NCI-H1092 (cell line): Measurements from ENCODE around the gene CTXND1.

Source experiments
- DNase-seq: peaks from one replicate; lab custom pipeline; 2025; lab: John Stamatoyannopoulos, UW

The CTXND1 gene

DNA sequence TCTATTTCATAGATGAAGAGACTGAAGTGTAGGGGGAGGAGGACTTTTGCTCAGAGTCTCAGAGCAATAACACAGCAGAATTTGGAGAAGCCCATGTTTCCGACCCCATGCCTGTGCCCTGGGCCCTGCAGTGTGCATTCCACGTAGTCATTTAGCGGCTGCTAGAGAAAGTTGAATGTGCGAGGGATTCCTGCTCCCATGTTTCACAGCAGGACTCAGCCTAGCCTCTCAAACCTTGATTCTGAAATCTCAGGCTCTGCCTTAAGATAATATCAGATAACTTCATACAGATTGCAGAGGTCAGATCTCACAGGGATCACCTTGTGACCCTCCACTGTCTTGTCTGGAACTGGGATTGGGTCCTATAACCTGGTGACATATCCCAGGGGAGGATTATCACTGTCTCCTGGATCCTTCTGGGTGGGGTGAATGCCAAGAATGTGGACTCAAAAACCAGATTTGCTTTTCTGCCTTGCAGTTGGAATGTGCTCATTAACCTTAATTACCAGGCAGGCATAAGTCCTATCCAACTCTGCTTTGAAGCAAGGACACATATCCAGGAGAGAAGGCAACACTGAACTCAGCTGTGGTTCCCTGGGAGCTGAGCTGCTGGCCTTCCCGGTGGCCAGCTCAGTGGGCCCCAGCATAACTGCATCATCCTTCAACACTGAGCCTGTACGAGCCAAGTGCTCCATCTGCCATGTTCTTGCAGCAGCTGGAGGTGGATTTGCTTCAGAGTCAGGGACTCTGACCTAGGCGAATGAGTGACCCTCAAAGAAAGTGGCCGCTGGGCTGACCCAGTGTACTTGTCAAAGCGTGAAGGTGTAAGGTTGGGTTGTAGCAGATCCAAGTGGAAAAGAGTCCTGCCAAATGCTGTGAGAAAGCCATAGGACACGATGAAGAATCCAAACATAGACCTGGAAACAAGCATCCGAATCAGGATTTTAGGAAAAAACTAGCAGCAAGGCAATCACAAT lies 43.0 kb downstream of the CTXND1 start:
- DNase-seq: no peak

GRCh38 chr15:80207887-80208286 lies 44.1 kb downstream of the CTXND1 start:
- DNase-seq: no peak

DNA sequence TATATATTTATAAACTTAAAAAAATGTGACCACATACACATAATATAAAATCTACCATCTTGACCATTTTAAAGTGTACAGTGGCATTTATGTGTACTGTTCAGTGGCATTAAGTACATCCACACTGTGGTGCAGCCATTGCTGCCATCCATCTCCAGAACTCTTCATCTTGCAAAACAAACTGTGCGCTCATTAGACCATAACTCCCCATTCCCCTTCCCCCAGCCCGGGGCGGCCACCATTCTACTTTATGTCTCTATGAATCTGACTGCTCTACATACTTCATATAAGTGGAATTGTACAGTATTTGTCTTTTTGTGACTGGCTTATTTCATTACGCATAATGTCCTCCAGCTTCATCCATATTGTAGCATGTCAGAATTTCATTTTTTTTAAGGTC lies 47.8 kb downstream of the CTXND1 start:
- no peak for DNase-seq

GRCh38 chr15:80203361-80203885 lies 48.6 kb downstream of the CTXND1 start:
- DNase-seq: no peak

GRCh38 chr15:80202641-80203360 lies 49.2 kb downstream of the CTXND1 start:
- DNase-seq: no peak

DNA sequence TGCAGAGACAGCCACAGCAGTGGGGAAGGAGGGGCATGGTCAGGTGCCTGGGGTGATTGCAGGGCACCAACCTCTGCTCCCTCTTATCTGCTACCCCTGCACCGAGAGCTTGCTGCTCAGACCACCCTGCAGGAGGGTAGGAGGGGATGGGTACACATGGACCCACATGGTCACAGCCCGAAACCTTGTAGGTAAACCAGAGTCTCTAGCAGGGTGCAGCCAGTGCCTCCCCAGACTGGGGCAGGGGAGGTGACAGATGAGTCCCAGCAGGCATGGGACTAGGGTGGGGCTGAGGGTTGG lies 50.0 kb downstream of the CTXND1 start:
- DNase-seq: no peak

DNA sequence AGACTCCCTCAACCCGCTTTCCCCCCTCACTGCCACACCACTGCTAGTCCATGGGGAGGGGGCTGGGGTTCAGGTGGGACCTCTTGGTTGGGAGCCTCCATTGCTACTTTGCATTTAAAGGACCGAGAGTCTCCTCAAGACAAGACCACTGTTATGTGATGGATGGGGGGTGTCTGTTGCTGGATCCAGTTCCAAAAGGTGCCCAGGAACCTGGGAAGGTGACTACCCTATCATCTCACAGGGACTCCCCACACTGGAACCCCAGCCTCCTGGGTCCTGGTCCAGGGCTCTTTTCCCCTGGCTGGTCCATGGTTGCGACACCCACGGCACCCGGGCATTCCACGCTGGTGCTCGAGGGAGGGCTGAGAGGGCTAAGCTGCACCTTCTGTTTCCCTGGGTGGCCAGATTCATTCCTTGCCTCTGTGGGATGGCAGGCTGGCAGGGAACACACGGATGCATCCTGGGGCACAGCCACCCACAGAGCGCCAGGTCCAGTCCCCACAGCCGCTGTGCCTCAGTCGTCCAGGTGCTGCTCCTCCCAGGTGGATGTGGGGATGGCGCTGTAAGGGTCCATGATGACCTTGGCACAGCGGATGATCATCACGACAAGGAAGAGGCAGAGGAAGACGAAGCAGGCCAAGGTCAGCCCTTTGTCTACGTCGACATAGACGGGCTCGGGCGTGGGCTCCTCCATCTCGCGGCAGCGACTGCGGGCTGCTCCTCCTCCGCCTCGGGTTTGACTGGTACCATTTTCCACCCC lies 50.6 kb downstream of the CTXND1 start:
- no peak for DNase-seq

DNA sequence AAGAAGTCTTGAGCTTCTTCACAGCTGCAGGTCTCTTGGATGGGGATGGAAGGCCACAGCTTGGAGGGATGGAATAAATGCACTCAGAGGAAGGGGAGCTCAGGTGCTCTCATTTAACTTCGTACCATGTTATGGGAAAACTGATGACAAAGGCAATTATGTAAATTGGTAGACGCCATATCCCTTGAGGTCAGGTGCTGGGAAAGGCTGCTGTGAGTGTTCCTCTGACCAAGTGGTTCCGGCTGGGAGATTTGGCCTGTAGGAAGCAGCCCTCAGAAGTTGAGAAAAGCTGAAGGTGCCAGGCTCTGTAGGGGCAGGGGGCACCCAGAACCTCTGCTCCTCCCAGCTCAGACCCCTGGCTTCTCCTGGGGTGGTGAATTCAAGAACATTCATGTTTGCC lies 52.1 kb downstream of the CTXND1 start:
- no peak for DNase-seq

GRCh38 chr15:80199366-80199765 lies 52.6 kb downstream of the CTXND1 start:
- no peak for DNase-seq

GRCh38 chr15:80194914-80195313 lies 57.1 kb downstream of the CTXND1 start:
- no peak for DNase-seq

- no peak for DNase-seq
These were observed 57.8 kb downstream of the CTXND1 start for GRCh38 chr15:80194186-80194585.

DNA sequence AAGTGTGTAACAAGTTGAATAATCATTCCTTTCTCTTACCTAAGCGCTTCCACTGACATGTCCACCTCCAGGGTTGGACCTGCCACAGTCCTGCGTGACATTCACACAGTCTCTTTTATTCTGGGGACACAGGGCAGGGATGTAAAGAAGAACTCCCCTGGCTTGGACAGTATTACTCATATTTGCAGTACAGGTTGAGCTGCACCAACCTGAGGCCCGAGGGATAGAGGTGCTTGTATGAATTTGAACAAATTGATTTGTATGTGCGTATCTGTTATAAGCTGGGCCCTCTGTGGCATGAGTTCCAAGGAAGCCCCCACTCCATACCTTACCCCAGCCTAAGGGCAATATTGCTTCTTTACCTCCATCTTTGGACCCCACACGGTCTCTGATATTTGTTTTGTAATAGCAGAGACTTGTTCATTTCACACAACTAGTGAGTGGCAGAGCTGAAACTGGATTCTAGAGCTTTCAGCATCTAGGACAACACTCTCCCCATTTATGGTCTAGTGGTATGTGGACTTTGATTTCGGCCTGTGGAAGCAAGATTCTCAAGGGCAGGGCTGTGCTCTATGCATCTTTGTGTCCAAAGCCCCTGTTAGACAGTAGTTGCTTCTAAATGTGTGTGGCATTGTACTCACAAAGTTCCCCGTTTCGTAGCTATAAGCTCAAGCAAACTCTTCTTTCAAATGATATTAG lies 60.0 kb downstream of the CTXND1 start:
- DNase-seq: no peak

- DNase-seq: no peak
These were observed 60.8 kb downstream of the CTXND1 start for GRCh38 chr15:80191198-80191597.

DNA sequence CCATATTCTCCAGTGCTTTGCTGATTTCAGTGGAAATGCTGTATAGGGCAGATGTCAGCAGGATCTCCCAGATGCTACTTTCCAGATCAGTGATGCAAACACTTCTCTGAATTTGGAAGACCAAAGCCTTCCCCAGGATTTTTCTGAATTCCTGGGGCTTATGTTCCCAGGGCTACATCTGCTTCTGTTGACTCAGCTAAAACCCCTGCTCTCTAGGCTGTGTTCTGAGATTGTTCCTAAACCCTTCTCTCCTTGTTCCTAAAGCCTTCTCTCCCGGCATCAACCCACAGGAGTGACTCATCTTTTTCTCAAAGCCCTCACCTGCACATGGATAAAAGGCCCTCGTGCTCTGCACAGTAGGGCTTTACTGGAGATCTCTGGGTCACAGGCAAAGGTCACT lies 63.8 kb downstream of the CTXND1 start:
- DNase-seq: no peak

- DNase-seq: no peak
These were observed 65.4 kb downstream of the CTXND1 start for GRCh38 chr15:80186597-80186996.

DNA sequence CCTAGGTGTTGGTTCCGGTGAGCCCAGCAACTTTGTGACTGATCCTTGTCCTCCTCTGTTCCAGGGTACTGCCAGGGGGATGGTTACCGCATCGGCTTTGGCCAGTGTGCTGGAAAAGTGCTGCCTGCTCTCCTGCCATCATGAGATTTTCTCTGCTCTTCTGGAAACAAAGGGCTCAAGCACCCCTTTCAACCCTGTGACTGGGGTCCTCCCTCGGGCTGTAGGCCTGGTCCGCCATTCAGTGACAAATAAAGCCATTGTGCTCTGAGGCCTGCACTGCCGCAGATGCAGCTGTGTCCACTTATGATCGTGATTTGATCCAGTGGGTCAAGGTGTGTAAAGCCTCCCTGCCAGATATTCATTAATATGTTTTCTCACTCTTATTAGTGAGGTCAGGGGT lies 65.9 kb downstream of the CTXND1 start:
- DNase-seq: no peak

- no peak for DNase-seq
These were observed 66.9 kb downstream of the CTXND1 start for GRCh38 chr15:80185152-80185551.

DNA sequence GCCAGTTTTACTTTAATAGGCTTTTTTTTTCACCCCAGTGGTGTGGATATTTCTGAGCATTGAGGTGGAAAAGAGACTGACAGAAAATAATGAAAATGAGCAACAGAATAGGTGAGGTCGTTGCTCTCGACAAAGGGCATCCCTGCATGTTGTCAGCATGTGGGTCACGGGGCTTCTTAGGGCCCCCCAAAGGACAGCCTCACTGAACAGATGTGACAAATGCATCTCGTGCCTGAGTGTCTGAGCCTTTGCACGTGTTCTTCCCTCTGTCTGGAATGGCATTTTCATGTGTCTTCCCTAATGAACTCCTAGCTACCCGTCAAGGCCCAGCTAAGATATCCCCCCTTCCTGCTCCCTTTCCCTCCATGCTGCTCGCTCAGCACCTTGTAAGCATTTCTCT lies 67.5 kb downstream of the CTXND1 start:
- DNase-seq: no peak

DNA sequence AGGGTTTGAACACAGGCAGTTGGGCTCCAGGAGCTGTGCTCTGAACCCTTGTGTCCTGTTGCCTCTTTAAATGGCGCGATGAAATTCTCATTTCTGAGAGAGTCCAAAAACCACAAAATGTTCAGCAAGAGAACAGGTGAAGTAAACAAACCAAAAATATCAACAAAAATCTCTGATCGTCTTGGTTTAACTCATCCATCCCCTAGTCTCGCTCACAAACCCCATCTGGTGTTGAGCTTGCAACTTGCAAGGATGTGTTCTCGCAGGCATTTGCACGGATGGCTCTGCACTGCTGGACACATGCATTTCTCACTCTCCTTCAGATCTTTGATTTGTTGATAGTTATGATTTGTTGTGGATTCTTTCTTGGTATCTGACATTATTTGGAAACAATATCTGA lies 68.1 kb downstream of the CTXND1 start:
- no peak for DNase-seq

DNA sequence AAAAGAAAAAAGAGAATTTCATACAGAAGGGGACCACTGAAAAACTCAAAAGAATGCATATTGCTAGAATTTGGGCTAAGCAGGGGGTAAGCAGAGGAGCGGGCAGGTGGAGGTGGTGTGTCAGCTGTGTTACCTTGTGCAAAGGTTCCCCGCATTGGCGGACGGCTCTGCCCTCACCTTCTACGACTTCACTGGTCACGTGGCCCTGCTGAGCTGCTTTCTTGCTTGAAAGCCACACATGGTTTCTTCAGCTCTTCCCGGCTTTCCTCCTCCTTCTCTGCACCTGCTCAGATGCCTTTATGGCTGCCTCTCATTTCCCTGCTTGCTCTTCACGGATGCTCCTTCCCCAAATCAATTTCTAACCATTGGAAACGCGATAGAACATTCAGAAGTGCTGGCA lies 68.7 kb downstream of the CTXND1 start:
- no peak for DNase-seq

GRCh38 chr15:80182611-80183261 lies 69.3 kb downstream of the CTXND1 start:
- DNase-seq: no peak
